Upper lobe of left lung (tissue), 4 donors: ENCODE data around the gene PPP2R2C.

Experiments used
- EP300 ChIP-seq, 4 donors: sonication (generic); formaldehyde crosslinking; IDR thresholded peaks; one replicate each; pipeline ENCODE4 v1.5.1; 2017; ENCODE audit warnings: antibody characterized with exemption in 4 of 4, control low read depth in 2 of 4
- TF ChIP-seq, protein P1 (sequence below), 6 experiments: fragments of 450-650 bp in 4 of 6; fragments of 200-600 bp in 2 of 6; sonication (generic) in 2 of 6; IDR thresholded peaks; one replicate each; pipeline ENCODE4 v1.5.1; 2016 to 2019; ENCODE audit warnings: antibody characterized with exemption in 6 of 6

DNA sequence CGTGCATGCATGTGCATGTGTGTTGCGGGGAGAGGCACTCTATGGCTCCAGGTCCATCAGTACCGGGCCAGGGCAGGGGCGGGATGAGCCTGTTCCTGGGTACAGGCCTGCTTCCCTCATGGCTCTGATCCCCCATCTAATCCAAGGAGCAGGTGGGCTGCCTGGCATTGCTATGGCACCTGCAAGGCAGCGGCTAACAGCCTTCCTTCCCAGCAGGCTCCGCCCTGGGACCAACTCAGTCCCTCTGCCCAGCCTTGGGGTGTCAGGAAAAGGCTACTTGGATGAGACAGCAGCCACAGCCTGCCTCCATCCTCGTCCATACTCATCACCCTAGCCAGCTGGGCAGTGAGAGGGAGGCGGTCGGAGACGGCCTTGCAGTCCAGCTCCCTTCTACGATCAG, 46.5 kb downstream of the PPP2R2C start:
- TF ChIP-seq EP300 (IDR thresholded peaks at IDR 0.05) = no peak
- TF ChIP-seq, protein P1, sequence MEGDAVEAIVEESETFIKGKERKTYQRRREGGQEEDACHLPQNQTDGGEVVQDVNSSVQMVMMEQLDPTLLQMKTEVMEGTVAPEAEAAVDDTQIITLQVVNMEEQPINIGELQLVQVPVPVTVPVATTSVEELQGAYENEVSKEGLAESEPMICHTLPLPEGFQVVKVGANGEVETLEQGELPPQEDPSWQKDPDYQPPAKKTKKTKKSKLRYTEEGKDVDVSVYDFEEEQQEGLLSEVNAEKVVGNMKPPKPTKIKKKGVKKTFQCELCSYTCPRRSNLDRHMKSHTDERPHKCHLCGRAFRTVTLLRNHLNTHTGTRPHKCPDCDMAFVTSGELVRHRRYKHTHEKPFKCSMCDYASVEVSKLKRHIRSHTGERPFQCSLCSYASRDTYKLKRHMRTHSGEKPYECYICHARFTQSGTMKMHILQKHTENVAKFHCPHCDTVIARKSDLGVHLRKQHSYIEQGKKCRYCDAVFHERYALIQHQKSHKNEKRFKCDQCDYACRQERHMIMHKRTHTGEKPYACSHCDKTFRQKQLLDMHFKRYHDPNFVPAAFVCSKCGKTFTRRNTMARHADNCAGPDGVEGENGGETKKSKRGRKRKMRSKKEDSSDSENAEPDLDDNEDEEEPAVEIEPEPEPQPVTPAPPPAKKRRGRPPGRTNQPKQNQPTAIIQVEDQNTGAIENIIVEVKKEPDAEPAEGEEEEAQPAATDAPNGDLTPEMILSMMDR (IDR thresholded peaks at IDR 0.05) = no peak
